ENCODE measurements around the gene MDK. TPM values are rescaled to one million over a fixed set of nuclear protein-coding genes. Genes with fewer than 3 reads are reported as not detected.
"Not testable (repeated sequence)": the region's sequence is repeated elsewhere in the genome, so short reads cannot be mapped to it uniquely, and the experiment has no call there.

Gene MDK
- total RNA-seq, 6 experiments from 2014 or later = 9.7 to 22.9 (median 18.9) TPM

DNA sequence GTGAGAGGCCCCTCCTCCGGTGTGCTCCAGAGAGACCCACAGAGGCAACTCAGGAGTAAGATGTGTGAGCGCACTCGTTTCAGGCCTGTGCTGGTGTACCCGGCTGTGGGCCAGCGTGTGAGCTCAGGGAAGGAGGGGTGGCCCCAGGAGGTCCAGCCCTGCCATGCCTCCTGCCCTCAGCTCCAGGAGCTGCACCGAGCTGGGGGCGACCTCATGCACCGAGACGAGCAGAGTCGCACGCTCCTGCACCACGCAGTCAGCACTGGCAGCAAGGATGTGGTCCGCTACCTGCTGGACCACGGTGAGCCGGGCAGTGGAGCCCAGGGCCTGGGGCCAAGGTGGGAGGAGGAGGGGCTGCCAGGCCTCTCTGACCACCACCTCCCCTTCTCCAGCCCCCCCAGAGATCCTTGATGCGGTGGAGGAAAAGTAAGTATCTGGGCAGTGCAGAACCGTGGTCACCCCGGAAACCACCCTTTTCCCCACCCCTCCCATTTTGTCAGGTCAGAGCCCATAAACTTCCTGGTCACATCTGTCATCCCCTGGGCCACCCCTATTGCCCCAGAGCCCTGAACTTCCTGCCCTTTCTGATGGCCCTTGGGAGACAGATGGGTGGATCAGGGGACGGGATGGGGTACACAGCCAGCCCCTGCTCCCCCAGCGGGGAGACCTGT, 2.5 kb upstream of the MDK start:
- Mint-ChIP-seq H3K27ac (no peak overlapping the region), H3K4me1 (ENCODE audit: low read depth) (no peaks in the 10 kb centered on the region), H3K36me3 (ENCODE audit: low read depth) (no peaks in the 10 kb centered on the region), H3K4me3 (no peak overlapping the region), H3K27me3 (ENCODE audit: insufficient read depth) (peaks cover 13% of the 10 kb centered on the region), H3K9me3 (no peaks in the 10 kb centered on the region)
- TF ChIP-seq, protein P1, sequence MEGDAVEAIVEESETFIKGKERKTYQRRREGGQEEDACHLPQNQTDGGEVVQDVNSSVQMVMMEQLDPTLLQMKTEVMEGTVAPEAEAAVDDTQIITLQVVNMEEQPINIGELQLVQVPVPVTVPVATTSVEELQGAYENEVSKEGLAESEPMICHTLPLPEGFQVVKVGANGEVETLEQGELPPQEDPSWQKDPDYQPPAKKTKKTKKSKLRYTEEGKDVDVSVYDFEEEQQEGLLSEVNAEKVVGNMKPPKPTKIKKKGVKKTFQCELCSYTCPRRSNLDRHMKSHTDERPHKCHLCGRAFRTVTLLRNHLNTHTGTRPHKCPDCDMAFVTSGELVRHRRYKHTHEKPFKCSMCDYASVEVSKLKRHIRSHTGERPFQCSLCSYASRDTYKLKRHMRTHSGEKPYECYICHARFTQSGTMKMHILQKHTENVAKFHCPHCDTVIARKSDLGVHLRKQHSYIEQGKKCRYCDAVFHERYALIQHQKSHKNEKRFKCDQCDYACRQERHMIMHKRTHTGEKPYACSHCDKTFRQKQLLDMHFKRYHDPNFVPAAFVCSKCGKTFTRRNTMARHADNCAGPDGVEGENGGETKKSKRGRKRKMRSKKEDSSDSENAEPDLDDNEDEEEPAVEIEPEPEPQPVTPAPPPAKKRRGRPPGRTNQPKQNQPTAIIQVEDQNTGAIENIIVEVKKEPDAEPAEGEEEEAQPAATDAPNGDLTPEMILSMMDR (IDR thresholded peaks at IDR 0.05) = no peak
- DNase-seq = no peak

DNA sequence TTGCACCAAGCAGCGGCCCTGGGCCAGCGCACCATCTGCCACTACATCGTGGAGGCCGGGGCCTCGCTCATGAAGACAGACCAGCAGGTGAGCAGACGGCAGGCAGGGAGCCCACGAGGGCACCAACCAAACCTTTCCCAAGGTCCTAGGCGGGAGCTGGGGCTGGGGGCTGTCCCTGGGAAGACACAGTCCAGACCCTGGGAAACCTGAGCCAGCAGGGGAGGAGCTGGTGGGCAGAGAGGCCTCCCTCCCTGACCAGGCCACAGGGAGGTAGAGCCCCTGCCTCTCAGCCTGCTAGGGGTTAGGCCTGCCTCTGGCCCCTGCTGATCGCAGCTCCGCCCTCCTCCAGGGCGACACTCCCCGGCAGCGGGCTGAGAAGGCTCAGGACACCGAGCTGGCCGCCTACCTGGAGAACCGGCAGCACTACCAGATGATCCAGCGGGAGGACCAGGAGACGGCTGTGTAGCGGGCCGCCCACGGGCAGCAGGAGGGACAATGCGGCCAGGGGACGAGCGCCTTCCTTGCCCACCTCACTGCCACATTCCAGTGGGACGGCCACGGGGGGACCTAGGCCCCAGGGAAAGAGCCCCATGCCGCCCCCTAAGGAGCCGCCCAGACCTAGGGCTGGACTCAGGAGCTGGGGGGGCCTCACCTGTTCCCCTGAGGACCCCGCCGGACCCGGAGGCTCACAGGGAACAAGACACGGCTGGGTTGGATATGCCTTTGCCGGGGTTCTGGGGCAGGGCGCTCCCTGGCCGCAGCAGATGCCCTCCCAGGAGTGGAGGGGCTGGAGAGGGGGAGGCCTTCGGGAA, 1.8 kb upstream of the MDK start:
- not testable (repeated sequence) for H3K4me1 Mint-ChIP-seq (ENCODE audit: low read depth); H3K36me3 Mint-ChIP-seq (ENCODE audit: low read depth); H3K27ac Mint-ChIP-seq; H3K4me3 Mint-ChIP-seq; H3K9me3 Mint-ChIP-seq; DNase-seq
- peaks cover 13% of the 10 kb centered on the region for H3K27me3 Mint-ChIP-seq (ENCODE audit: insufficient read depth)

DNA sequence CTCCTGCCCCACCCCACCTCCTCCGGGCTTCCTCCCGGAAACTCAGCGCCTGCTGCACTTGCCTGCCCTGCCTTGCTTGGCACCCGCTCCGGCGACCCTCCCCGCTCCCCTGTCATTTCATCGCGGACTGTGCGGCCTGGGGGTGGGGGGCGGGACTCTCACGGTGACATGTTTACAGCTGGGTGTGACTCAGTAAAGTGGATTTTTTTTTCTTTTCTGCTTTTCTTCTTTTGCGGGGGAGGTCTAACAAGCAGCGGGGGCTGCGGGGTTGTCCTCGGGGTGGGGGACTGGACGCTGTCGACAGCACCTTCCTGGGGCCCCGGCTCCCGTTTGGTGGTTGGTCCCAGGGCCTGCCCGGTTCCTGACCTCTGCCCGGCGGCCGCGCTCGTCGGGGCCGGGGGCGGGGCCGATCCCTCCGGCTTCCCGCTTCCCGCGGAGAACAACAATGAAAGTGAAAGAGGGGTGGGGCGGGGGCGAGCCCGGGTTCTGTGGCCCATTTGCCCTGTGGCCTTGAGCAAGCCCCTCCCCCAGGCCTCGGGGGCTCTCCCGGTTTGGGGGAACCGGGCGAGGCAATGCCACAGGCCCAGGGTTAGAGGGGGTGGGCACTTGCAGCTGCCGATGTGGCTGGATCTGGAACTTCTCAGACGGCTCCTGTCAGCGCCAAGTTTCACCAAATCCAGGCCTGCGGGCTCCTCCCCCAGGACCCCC, 975 bp upstream of the MDK start:
- TF ChIP-seq, protein P1 (IDR thresholded peaks at IDR 0.05) = no peak
- Mint-ChIP-seq H3K4me3 (peak overlapping the region; percentile 80), H3K27ac (peak overlapping the region; percentile 42; the same call in 1 of the 2 replicates), H3K36me3 (ENCODE audit: low read depth) (no peaks in the 10 kb centered on the region), H3K9me3 (no peaks in the 10 kb centered on the region), H3K27me3 (ENCODE audit: insufficient read depth) (peaks cover 13% of the 10 kb centered on the region), H3K4me1 (ENCODE audit: low read depth) (no peaks in the 10 kb centered on the region)
- DNase-seq = no peak

DNA sequence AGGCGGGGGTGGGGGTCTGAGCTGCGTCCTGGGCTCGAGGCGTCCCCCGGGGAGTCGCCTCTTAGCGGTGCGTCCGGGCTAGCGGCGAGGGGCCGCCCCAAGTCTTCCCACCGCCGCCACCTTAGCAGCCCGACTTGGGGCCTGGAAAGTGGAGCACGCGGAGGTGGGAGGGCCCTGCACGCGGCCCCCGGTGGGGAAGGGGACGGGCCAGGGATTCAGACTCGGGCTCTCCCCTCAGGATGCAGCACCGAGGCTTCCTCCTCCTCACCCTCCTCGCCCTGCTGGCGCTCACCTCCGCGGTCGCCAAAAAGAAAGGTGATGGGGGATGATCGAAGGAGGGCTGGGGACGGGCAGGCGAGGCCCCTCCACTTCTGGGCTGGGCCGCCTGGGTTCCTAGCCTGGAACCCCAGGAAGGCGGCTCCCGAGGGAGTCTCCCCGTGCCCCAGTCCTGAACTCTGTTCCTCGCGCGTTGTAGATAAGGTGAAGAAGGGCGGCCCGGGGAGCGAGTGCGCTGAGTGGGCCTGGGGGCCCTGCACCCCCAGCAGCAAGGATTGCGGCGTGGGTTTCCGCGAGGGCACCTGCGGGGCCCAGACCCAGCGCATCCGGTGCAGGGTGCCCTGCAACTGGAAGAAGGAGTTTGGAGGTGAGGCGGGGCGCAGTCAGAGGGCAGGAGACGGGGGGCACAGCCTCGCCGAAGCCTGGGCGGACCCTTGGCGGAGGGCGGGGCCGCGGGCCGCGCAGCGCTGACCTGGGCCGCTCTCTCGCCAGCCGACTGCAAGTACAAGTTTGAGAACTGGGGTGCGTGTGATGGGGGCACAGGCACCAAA, 563 bp downstream of the MDK start:
- Mint-ChIP-seq H3K4me3 (peak overlapping the region; percentile 65), H3K36me3 (ENCODE audit: low read depth) (no peaks in the 10 kb centered on the region; the same call in 1 of the 2 replicates), H3K27ac (no peak overlapping the region), H3K4me1 (ENCODE audit: low read depth) (peaks cover 12% of the 10 kb centered on the region), H3K9me3 (no peaks in the 10 kb centered on the region), H3K27me3 (ENCODE audit: insufficient read depth) (peaks cover 16% of the 10 kb centered on the region)
- DNase-seq = no peak
- TF ChIP-seq, protein P1 (IDR thresholded peaks at IDR 0.05) = no peak

DNA sequence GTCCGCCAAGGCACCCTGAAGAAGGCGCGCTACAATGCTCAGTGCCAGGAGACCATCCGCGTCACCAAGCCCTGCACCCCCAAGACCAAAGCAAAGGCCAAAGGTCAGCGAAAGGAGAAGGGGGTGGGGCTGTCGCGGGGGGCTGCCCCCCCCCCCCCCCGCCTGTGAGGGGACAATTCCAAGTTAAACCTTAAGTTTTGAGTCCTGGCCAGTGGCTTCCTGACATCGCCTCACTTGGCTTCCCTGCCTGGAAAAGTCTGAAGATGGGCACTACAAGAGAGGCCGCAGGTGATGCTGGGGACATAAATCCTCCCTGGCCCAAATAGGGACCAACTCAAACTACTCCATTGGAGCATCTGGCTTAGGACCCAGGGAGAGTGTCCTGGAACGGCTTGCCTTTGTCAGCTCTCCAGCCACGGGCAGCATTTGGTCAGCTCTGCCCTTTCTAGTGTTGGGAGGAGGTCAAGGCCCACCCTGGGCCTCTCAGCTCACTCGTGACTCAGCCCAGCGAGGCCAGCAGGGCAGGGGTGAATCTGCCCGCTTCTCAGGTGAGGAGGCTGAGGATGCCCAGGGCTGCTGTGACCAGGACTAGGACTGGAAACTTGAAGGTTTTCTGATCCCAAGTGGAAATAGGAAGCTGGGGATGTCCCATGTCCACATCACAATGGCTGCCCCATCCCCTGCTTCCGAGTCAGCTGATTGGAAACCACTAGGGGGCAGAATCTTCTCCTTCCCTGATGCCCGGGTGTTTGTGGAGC, 1.4 kb downstream of the MDK start:
- Mint-ChIP-seq H3K4me1 (ENCODE audit: low read depth) (peaks cover 12% of the 10 kb centered on the region), H3K36me3 (ENCODE audit: low read depth) (no peaks in the 10 kb centered on the region; the same call in 1 of the 2 replicates), H3K9me3 (no peaks in the 10 kb centered on the region), H3K27me3 (ENCODE audit: insufficient read depth) (peaks cover 16% of the 10 kb centered on the region), H3K27ac (no peak overlapping the region), H3K4me3 (no peak overlapping the region)
- peak; percentile 32 for DNase-seq
- TF ChIP-seq, protein P1 (IDR thresholded peaks at IDR 0.05) = peak; percentile 87
